ENCODE measurements around the gene WWOX.

WWOX gene

GRCh38 chr16:78987666-78988065 lies 888.2 kb downstream of the WWOX start:
- no peak for DNase-seq

- DNase-seq = no peak
These were observed 889.0 kb downstream of the WWOX start for GRCh38 chr16:78988361-78988969.

GRCh38 chr16:78990309-78990701 lies 890.9 kb downstream of the WWOX start:
- DNase-seq = no peak

GRCh38 chr16:78992001-78992400 lies 892.5 kb downstream of the WWOX start:
- DNase-seq = no peak

GRCh38 chr16:78993346-78993745 lies 893.9 kb downstream of the WWOX start:
- peak; percentile 34 for DNase-seq

- no peak for DNase-seq
These were observed 894.8 kb downstream of the WWOX start for GRCh38 chr16:78994135-78994745.

GRCh38 chr16:78995441-78995840 lies 896.0 kb downstream of the WWOX start:
- no peak for DNase-seq

- DNase-seq = no peak
These were observed 897.3 kb downstream of the WWOX start for GRCh38 chr16:78996790-78997189.

- DNase-seq = no peak
These were observed 899.4 kb downstream of the WWOX start for GRCh38 chr16:78998879-78999278.

- DNase-seq = no peak
These were observed 901.9 kb downstream of the WWOX start for GRCh38 chr16:79001156-79001967.

- no peak for DNase-seq
These were observed 903.7 kb downstream of the WWOX start for GRCh38 chr16:79003026-79003609.

- no peak for DNase-seq
These were observed 904.9 kb downstream of the WWOX start for GRCh38 chr16:79004309-79004708.

- DNase-seq = no peak
These were observed 905.6 kb downstream of the WWOX start for GRCh38 chr16:79005096-79005495.

GRCh38 chr16:79006206-79006605 lies 906.8 kb downstream of the WWOX start:
- no peak for DNase-seq

GRCh38 chr16:79006765-79007164 lies 907.3 kb downstream of the WWOX start:
- DNase-seq = no peak

GRCh38 chr16:79007614-79008013 lies 908.2 kb downstream of the WWOX start:
- no peak for DNase-seq

GRCh38 chr16:79008036-79008868 lies 908.8 kb downstream of the WWOX start:
- peak; percentile 90 for DNase-seq

- no peak for DNase-seq
These were observed 909.4 kb downstream of the WWOX start for GRCh38 chr16:79008869-79009179.

GRCh38 chr16:79009896-79010295 lies 910.4 kb downstream of the WWOX start:
- DNase-seq = peak; percentile 70

- no peak for DNase-seq
These were observed 911.8 kb downstream of the WWOX start for GRCh38 chr16:79011282-79011681.

- no peak for DNase-seq
These were observed 913.4 kb downstream of the WWOX start for GRCh38 chr16:79012671-79013434.
